K562 (cell line): ENCODE results near the gene CRKL. TPM values are rescaled to one million over a fixed set of nuclear protein-coding genes. Genes with fewer than 3 reads are reported as not detected.

Source experiments
- BACH1 ChIP-seq: fragments of 200-800 bp; sonication (Bioruptor generic); IDR thresholded peaks from 2 replicates; pipeline ENCODE4 v1.6.1; 2016; ENCODE audit warnings: missing genetic modification characterization, missing compliant biosample characterization
- DACH1 ChIP-seq: fragments of 450-650 bp; IDR thresholded peaks from 2 replicates; pipeline ENCODE4 v1.6.1; 2018; ENCODE audit not compliant: partially characterized antibody
- E2F5 ChIP-seq: sonication (generic); formaldehyde crosslinking; IDR thresholded peaks from 2 replicates; pipeline ENCODE4 v1.8.0; 2022; ENCODE audit warnings: mild to moderate bottlenecking, missing genetic modification reagents
- ETS1 ChIP-seq: conservative IDR thresholded peaks from 2 replicates; pipeline ENCODE4 v1.6.1; 2011; ENCODE audit warnings: low read depth, mild to moderate bottlenecking, low read length; ENCODE audit not compliant: control insufficient read depth
- ETV1 ChIP-seq: fragments of 450-650 bp; conservative IDR thresholded peaks from 2 replicates; pipeline ENCODE4 v1.6.1; 2016; ENCODE audit warnings: missing genetic modification characterization, control low read depth, low read depth, missing compliant biosample characterization
- ETV6 ChIP-seq, 3 experiments: fragments of 150-350 bp in 1 of 3; sonication (generic) in 1 of 3; formaldehyde crosslinking in 1 of 3; IDR thresholded peaks; 2 replicates each; pipeline versions ENCODE4 v1.6.1 to v1.8.0; 2014 to 2022; ENCODE audit warnings: borderline replicate concordance in 2 of 3, low read depth in 2 of 3, antibody characterized with exemption in 1 of 3, low read length in 1 of 3, mild to moderate bottlenecking in 1 of 3, missing genetic modification reagents in 1 of 3
- HOXB6 ChIP-seq: fragments of 250-450 bp; sonication (Bioruptor Pico); IDR thresholded peaks from 2 replicates; pipeline ENCODE4 v1.5.1; 2022; ENCODE audit warnings: mild to moderate bottlenecking, borderline replicate concordance
- MXI1 ChIP-seq: IDR thresholded peaks from 2 replicates; pipeline ENCODE4 v1.6.1; 2011; ENCODE audit warnings: low read depth, mild to moderate bottlenecking, improper control_type of control experiment, low read length
- NR3C1 ChIP-seq: sonication (generic); formaldehyde crosslinking; IDR thresholded peaks from 2 replicates; pipeline ENCODE4 v1.8.1; 2022; ENCODE audit warnings: missing genetic modification reagents
- PHF8 ChIP-seq: fragments of 200-600 bp; sonication (generic); IDR thresholded peaks from 2 replicates; pipeline ENCODE4 v1.6.1; 2012; ENCODE audit warnings: mixed run types, mild to moderate bottlenecking, inconsistent platforms, low read length, moderate library complexity, borderline replicate concordance
- RBM39 ChIP-seq: fragments of 200-400 bp; formaldehyde crosslinking; optimal IDR thresholded peaks from 2 replicates; pipeline ENCODE3; 2018; ENCODE audit warnings: low read depth, low read length
- TAF7 ChIP-seq: fragments of 450-650 bp; IDR thresholded peaks from 2 replicates; pipeline ENCODE4 v1.6.1; 2016; ENCODE audit warnings: missing genetic modification characterization, missing compliant biosample characterization
- ZBTB12 ChIP-seq: fragments of 250-450 bp; sonication (Bioruptor Pico); IDR thresholded peaks from 2 replicates; pipeline ENCODE4 v1.4.0; 2020
- ZNF224 ChIP-seq: sonication (generic); formaldehyde crosslinking; IDR thresholded peaks from 2 replicates; pipeline ENCODE4 v1.8.0; 2022; ENCODE audit warnings: mild to moderate bottlenecking, missing genetic modification reagents
- ZNF518B ChIP-seq: fragments of 250-450 bp; sonication (Bioruptor Pico); IDR thresholded peaks from 2 replicates; pipeline ENCODE4 v1.5.0; 2021; ENCODE audit warnings: mild to moderate bottlenecking, moderate library complexity
- polyA plus RNA-seq, 8 experiments: library from polyadenylated mRNA; depleted of rRNA in 4 of 8; stranded (reverse) in 5 of 8; unstranded in 3 of 8; fragments of >200 nt; fragmentation: Nextera tagmentation in 2 of 8; fragmentation: Illumina TruSeq in 1 of 8; extraction: Ambion mirVana in 2 of 8; extraction: Trizol in 1 of 8; gene quantifications; 2 replicates each; pipeline versions ENCODE4 v1.2.1 to v1.2.3, GENCODE V29; 2011 to 2014; ENCODE audit warnings: inconsistent platforms in 1 of 8, missing spikeins in 1 of 8
- total RNA-seq, 7 experiments: library from RNA; depleted of rRNA in 6 of 7; stranded (reverse); fragments of >200 nt in 6 of 7; fragmentation: Illumina TruSeq in 2 of 7; extraction: Trizol in 2 of 7; gene quantifications; 2 replicates each; pipeline versions ENCODE4 v1.2.1 to v1.2.3, GENCODE V29; 2011 to 2021; ENCODE audit warnings: low replicate concordance in 1 of 7
- TF ChIP-seq, protein P1 (sequence below): sonication (generic); formaldehyde crosslinking; IDR thresholded peaks from 2 replicates; pipeline ENCODE4 v1.8.1; 2023; ENCODE audit warnings: mild to moderate bottlenecking, missing genetic modification reagents
- TF ChIP-seq, protein P2 (sequence below): sonication (generic); formaldehyde crosslinking; IDR thresholded peaks from 2 replicates; pipeline ENCODE4 v1.8.0; 2022; ENCODE audit warnings: missing genetic modification reagents, mild to moderate bottlenecking, borderline replicate concordance

Gene CRKL
- total and polyA plus RNA-seq, 9 of the 15 experiments (the other 6 are each of a cell fraction or from before 2014, with no cell fraction given): 100 to 263 (median 124) TPM

GRCh38 chr22:20919718-20920117, 2.5 kb downstream of the CRKL start (continued):
- no peak for TF ChIP-seq ETS1
- TF ChIP-seq DACH1: no peak
- TF ChIP-seq ZNF518B (CRISPR knock-in tag): no peak
- no peak for TF ChIP-seq RBM39
- TF ChIP-seq ZBTB12: no peak
- no peak for TF ChIP-seq TAF7 (tag)
- TF ChIP-seq NR3C1 (CRISPR knock-in tag): no peak
- peak; percentile 56; the same call in 1 of the 2 replicates for TF ChIP-seq HOXB6 (CRISPR knock-in tag)
- TF ChIP-seq PHF8: 0 out of 2 replicates have a peak, but pooled peaks have one; percentile 11
- TF ChIP-seq, protein P1, sequence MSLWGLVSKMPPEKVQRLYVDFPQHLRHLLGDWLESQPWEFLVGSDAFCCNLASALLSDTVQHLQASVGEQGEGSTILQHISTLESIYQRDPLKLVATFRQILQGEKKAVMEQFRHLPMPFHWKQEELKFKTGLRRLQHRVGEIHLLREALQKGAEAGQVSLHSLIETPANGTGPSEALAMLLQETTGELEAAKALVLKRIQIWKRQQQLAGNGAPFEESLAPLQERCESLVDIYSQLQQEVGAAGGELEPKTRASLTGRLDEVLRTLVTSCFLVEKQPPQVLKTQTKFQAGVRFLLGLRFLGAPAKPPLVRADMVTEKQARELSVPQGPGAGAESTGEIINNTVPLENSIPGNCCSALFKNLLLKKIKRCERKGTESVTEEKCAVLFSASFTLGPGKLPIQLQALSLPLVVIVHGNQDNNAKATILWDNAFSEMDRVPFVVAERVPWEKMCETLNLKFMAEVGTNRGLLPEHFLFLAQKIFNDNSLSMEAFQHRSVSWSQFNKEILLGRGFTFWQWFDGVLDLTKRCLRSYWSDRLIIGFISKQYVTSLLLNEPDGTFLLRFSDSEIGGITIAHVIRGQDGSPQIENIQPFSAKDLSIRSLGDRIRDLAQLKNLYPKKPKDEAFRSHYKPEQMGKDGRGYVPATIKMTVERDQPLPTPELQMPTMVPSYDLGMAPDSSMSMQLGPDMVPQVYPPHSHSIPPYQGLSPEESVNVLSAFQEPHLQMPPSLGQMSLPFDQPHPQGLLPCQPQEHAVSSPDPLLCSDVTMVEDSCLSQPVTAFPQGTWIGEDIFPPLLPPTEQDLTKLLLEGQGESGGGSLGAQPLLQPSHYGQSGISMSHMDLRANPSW (CRISPR knock-in tag): 0 out of 2 replicates have a peak, but pooled peaks have one; percentile 33
- TF ChIP-seq ZNF224 (CRISPR knock-in tag): no peak
- TF ChIP-seq, protein P2, sequence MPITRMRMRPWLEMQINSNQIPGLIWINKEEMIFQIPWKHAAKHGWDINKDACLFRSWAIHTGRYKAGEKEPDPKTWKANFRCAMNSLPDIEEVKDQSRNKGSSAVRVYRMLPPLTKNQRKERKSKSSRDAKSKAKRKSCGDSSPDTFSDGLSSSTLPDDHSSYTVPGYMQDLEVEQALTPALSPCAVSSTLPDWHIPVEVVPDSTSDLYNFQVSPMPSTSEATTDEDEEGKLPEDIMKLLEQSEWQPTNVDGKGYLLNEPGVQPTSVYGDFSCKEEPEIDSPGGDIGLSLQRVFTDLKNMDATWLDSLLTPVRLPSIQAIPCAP (CRISPR knock-in tag): no peak
- no peak for TF ChIP-seq BACH1 (tag)
- TF ChIP-seq ETV6 (IDR thresholded peaks at IDR 0.05; ENCODE audit: borderline replicate concordance in 1 of 2, low read depth in 2 of 2, low read length in 1 of 2): no peak
- no peak for TF ChIP-seq ETV6 (CRISPR knock-in tag; IDR thresholded peaks at IDR 0.05; ENCODE audit: borderline replicate concordance)
- no peak for TF ChIP-seq E2F5 (CRISPR knock-in tag)
- no peak for TF ChIP-seq ETV1 (tag)
- TF ChIP-seq MXI1: peak; percentile 15; the same call in 1 of the 2 replicates
